ENCODE measurements around the gene ATP5F1D.

DNA sequence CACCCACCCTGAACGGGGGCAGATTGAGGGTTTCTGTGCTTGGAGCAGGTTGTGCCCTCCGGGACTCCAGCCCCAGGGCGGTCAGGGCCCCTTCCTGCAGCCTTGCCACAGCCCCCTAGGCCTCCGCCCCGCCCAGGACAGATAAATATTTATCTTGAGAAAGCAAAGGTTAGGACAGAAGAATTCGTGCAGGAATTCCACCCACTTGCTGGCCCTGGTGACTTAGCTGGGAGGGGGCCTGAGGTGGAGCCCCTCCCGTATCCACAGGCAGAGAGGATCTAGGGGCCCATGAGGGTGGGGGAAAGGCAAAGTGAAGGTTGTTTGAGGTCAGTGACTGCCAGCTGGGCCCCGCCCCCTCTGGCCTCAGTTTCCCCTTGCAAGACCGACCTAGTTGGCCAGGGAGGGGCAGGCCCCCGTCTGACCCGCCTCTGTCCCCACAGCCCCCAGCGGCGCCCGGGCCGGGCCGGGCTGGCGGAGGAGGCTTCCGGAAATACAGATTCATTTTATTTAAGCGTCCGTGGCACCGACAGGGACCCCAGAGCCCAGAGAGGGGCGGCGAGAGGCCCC lies 12.0 kb downstream of the ATP5F1D start:
- TF ChIP-seq POLR2A (IDR thresholded peaks at IDR 0.05; ENCODE audit: low read depth, low read length) (no peak), POU2F2 (IDR thresholded peaks at IDR 0.05; ENCODE audit: low read depth, low read length) (no peak), POLR2AphosphoS5 (IDR thresholded peaks at IDR 0.05; ENCODE audit: low read depth, low read length) (no peak)
